Measurements from ENCODE around the gene SLC35F2.

DNA sequence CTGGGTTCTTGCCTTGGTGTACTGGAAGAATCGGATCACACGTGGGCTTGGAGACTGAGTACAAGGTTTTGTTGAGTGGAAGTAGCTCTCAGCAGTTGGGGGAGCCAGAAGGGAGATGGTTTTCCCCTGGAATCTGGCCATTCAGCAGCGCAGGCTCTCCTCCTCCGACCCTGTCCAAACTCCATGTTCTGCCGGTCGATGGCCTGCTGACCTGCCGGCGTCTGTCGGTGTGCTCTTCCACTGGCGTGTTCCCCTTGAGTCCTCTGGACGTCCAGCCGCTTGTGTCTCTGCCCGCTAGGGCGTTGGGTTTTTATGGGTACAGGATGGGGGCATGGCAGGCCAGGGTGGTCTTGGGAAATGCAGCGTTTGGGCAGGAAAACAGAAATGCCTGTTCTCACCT is 108.3 kb downstream of the SLC35F2 start:
- TF ChIP-seq POLR2A (IDR thresholded peaks at IDR 0.05) (no peak), CTCF (IDR thresholded peaks at IDR 0.05) (no peak)
